ENCODE data around the gene CD320.
"Not testable (repeated sequence)": the region's sequence is repeated elsewhere in the genome, so short reads cannot be mapped to it uniquely, and the experiment has no call there.

- not testable (repeated sequence) for TF ChIP-seq CTCF, POLR2AphosphoS5 (IDR thresholded peaks at IDR 0.05)
These were observed 16.8 kb downstream of the CD320 start for GRCh38 chr19:8291337-8291736.
